Stimulated activated CD4-positive, alpha-beta T cell treated with anti-CD3 and anti-CD28 coated beads, TNF-alpha, amount 100 ng/mL, for 24 hours (primary cell): ENCODE measurements around the gene NACC2.

Source experiments
- DNase-seq, 3 experiments: peaks; one replicate each; pipeline ENCODE4 v3.0.0-alpha.2; 2020; ENCODE audit warnings: low read depth in 3 of 3

Gene NACC2

DNA sequence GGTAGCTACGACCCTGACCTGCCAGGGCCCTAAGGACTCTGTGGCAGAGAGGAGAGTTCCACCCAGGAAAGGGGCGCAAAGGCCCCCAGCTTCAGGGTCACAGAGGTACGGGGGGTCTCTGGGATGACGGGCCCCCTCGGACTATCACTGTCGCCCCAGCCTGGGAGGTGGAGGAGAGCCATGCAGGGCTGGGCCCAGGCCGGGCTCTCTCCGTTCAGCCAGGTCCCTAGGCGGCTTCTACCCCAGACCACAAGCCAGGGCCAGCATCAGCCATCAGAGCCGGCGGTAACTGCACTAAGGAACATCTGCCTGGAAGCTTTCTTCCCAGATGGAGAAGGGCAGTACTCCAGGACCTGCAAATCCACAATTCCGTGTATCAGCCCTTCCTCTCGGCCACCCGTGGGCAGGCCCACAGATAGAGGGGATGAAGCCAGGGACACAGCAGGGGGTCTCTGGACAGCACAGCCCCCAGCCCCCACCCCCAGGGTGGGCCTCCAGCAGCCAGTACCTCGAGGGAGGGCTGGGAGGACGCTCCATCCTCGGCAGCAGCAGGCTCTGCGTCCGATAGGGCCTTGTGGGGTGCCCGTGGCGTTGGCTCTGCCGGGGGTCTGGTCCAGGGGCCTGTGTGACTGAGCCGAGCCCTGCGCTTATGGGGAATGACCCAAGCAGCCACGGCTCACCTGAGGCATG, 38.4 kb downstream of the NACC2 start:
- DNase-seq = no peak

DNA sequence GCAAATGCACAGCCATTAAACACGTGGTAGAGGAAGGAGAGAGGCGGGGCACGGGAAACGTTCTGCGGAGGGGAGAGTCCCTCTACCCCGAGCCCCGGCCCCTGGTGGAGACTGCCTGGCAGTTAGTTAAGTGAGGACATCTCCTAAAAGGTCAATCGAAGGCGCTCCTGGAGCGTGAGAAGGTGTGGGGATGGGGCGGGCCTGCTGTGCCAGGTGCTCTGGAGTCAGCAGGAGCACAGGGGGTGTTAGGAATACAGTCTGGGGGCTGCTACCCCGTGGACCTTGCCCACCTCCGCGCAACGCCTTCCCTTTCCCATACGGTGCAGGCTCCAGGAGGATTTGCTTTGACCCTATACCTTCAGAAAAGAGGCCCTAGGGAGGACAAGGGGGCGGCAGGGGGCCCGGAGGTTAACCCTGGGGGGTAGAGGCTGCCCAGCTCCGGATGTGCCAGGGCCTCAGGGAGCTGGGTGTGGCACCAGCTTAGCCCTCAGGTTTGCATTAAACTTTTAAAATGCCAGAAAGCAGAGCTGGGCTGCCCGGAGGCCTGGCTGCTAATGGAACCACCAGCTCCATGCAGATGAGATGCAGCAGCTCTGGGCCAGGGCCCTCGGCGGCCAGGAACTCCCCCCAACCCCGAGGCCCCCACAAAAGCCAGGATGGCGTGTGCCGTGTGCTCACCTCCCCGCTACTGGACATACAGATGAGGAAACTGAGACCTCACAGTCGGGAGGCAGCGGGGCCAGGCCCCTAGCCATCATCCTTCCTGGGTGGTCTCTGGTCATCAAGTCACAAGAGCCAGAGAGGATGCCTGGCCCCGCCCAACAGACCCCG, 39.2 kb downstream of the NACC2 start:
- DNase-seq = no peak

DNA sequence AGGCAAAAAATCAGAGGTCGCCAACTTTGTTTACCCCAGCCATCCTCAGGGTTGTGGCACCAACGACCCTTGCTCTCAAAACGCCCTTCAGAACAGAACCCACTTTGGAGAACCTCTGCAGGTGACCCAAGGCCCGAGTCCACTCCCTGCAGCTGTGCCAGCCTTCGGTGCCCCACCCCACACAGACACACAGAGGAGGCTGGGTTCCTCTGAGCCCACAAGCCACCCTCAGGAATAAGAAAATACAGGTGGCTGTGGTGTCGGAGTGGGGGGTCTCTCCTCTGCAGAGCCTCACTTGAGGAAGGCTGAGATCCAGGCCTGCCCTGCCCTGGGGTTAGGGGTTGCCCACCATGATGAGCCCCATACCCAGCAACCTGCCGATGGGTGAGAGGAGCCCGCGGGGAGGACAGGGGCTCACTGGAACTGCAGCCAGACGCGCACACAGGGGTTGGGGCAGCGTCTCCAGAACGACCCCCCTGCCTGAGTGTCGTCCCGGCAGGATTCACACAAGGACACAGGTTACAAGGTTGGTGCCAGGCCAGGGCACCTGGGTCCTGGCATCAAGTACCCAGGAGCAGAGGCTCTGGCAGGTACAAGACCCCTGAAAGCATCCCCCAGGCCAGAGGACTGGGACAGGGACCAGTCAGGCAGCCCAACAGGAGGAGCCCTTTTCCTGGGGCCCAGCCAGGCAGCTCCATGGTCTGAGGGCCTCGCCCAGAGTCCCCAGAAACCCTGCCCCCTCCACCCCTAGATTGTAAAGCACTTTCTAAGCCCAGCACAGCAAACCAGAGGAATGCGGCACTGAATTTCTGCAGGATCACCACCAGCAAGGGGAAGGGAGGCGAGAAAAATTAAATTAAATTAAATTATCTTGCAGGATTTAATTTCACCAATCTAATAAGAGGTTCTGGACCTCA, 40.0 kb downstream of the NACC2 start:
- DNase-seq = no peak

DNA sequence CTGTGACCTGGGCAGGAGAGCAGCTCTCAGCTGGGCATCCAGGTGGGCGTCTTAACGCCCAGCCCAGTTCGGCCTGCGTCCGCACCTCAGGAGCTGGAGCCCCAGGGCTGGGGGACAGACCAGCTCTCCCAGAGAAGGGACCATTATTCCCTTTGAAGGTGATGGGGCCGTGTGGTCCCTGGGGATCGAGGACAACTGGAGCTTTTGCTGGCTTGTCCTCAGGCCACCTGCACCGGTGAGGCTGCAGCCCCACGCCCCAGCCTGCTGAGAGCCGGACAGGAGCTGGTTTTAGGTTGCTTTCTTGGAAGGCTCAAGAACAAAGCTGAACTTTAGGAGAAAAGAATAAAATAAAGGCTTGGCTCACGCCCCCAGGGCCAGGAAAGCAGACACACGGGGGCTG, 40.9 kb downstream of the NACC2 start:
- no peak for DNase-seq

DNA sequence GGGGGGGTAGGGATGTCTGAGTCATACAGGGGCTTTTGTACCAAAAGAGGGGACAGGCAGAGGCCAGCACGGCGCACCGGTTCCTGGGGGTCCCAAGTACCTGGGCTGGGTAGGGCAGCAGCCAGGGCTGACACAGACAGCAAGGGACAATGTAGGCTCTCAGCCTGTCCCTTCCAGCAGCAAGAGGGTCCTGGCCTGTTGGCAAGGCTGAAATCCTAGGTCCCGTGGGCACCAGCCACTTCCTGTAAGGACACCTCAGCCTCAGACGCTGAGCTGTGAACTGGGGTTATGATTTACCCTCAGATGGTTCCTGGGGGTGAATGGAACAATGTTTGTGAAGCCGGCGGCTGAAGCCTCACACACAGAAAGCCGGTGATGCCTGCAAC, 41.3 kb downstream of the NACC2 start:
- no peak for DNase-seq

DNA sequence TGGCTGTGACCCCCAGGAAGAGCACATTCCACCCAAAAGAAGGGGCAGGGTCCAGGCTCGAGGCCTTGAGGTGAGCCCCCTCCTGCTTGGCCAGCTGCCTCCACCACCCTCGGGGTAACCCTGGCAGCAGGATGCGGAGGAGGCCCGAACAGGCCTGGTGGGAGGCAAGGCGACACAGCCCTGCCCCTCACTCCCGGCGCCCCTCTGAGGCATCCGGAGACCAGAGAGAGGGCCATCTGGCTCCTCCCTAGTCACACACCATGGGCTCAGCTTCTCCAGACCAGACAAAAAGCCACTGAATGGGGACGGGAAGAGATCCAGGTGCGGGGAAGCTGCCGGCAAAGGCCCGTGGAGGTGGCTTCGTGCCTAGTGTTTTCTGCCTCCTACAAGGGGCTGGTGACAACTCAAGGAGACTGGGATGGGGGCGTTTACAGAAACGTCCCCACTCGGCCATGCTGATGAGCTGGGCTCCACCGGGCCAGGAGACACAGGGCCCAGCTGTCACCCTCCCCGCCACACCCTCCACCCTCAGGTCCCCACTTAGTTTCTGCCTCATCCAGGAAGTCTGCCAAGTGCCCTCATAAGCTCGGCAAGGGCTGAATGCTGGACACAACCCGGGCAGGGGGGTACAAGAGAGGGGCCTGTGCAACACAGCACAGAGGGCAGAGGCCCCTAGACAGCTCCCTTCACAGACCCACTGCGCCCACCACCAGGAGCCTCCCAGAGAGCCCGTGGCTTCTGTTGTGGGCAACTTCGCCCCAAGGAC, 41.9 kb downstream of the NACC2 start:
- no peak for DNase-seq

DNA sequence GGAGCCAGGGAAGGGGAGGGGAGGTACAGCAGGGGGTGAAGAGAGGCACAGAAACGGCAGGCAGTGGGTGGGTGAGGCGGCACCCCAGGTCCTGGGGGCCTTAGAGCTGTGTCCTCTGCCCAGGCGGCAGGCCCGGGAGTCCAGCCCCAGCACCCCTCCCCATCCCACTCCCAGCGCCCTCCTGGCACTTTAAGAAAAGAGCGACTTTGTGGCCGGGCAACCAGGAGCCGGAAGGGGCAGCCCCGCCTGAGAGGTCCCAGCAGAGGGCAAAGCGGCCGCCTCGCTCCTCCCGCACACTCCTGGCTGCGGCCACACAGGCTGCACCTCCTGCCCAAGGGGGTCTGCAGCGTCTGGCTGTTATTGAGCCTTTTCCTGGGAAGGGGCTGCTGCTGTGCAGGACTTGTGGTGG, 42.6 kb downstream of the NACC2 start:
- no peak for DNase-seq

DNA sequence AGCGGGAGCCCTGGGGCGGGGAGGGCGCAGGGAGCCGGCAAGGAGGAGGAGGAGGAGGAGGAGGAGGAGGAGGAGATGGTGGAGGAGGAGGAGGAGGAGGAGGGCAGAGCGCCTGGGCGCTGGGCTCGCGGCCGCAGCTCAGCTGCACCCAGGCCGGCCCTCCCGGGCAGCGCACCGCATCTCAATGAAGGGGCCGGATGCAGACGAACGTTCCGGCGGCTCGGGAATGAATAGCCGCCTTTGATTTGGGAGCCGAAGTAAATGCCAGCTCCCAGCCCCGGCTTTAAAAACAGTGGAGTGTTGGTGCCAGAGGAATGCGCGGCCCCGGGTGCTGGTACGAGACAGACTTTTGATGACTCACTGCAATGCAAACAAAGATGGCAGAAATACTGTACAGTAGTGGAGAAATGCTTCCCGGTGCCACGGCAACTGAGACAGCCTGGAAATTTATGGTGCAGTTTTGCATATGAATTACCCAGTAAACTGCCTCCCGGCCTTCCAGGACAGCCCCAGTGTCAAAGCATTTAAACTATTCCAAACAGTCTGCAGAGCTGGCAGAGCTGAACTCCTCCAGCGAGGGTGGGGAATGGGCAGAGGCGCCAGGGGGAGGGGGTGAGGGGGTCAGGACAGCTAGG, 43.1 kb downstream of the NACC2 start:
- peak in 1 of 3 experiments; percentile 31 for DNase-seq

DNA sequence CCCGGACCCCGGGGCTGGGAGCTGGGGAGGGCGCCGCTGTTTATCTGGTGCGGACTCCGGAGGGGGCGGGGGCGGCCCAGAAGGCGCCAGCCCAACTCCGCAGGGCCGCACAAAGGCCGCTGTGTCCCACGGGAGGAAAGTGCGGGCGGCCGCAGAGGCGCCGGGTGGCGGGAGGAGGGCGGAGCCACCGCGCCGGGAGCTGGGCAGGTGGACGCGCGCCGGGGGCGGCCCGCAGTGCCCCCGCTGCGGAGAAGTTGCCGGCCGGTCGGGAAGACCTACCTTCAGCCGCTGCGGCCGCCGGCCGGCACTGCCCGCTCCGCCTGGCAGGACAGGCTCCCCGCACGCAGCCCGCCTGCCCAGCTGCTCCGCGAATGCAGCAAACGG, 43.6 kb downstream of the NACC2 start:
- no peak for DNase-seq

DNA sequence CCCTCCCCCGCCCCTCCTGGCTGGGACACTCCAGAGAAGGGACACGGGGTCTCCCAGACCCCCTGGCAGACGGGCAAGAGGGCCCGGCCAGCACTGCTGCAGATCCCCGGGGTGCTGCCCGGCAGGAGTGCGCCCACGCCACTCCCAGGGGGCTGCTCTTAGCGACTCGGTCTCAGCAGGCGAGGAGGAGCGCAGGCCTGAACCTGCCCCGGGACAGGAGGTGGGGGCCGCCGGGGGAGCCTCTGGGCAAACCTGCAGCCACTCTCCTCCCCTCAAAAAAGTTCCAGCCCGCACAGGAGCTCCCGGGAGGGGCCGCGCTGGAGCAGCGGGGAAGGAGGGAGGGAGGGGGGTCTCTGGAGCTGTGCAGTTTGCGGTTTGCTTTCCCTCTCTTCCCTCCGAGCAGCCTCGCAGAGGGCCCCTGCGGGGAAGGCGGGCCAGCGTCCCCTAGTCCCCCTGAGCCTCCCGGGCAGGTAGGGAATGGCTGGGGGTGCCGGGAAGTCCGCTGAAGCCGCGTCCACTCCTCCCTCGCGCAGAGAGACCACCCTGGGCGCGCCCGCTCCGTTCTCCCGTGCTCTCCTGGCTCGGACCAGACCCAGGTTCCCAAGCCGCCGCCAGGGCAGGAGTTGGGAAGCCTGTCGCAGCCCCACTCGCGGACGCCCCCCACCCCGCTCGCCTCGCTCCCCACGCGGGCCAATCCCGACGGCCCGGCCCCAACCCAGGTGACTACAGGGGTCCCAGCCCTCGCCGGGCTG, 44.2 kb downstream of the NACC2 start:
- no peak for DNase-seq

DNA sequence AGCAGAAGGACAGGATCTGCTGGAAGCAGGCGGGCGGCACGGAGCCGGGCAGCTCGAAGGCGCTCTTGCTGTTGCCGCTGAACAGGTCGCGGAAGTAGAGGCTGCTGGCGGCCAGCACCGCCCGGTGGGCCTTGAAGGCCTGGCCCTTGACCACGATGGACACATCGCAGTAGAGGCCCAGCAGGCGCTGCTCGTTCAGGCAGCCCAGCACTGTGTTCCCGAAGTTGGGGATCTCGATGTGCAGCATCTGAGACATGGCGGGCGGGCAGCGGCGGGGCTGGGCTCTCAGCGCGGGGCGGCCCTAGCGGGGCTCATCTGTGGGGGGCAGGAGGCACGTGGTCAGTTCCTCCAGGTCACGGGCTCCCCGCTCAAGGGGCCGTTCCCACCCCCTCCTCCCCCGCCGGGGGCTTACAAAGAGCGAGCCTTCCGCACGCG, 44.8 kb downstream of the NACC2 start:
- DNase-seq = no peak

DNA sequence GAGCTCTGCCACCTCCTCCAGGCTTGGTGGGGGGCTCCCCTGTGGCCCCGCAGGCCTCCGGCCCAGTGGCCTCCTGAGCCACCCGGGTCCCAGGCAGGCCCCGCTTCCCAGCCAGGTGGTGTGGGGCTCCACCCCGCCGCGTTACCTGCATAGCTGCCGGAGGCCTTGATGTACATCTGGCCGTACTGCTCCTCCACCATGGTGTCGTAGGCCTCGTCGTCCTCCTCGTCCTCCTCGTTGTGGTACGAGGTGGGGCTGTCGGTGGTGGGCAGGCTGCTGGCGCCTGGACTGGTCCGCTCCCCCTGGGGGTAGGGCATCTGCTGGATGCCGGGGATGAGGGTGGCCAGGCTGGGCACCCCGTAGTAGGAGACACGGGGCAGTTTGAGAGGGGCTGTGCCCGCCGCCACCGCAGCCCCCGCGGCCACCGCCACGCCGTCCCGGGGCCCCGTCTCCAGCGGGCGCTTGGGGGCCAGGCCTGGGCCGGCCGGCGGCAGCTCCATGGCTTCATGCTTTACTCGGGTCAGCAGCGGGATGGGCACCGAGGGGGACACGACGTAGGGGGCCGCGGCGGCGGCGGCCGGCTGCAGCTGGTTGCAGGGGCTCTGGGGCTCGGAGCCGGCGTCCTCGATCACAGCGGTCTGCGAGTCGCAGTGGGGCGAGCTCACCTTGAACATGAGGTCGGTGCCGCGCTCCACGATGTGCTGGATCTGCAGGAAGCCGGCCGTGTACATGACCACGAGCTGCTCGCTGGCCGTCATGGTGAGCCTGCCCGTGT, 45.4 kb downstream of the NACC2 start:
- DNase-seq = no peak

DNA sequence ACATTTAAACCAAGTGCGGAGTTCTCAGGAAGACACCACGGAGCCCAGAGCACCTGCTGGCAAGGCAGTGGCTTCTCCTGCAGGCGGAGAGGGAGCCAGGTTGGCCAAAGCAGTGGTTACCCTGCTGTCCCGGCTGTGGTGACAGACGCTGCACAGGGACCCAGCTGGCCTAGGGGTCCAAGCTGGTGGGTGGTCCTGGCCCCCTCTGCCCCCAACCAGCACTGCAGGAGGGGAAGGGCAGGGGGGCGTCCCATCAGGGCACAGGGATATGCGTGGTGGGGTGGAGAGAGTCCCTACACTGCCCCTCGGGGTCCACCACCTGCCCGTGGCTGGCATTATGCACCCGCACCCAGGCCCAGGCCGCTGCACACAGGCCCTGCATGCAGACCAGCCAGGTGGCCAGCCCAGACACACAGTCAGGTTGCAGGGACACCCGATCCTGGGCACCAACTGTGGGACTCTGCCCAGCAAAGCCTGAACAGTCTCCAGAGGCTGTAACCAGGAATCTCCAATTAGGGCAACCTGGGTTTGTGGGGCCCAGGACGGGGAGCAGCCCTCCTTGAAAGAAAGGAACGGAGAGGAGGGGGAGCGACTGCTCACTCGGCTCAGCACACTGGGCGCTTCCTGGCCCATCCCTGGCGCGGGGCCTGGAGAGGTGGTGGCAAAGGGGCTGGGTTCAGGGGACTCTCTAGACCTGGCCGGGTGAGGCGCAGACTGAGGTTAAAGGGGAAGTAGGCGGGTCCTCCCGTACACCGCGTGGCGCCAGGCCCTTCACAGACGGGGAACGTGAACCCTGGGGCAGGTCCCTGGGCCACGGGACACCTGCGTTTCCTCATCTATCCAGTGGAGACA, 46.3 kb downstream of the NACC2 start:
- DNase-seq = no peak

DNA sequence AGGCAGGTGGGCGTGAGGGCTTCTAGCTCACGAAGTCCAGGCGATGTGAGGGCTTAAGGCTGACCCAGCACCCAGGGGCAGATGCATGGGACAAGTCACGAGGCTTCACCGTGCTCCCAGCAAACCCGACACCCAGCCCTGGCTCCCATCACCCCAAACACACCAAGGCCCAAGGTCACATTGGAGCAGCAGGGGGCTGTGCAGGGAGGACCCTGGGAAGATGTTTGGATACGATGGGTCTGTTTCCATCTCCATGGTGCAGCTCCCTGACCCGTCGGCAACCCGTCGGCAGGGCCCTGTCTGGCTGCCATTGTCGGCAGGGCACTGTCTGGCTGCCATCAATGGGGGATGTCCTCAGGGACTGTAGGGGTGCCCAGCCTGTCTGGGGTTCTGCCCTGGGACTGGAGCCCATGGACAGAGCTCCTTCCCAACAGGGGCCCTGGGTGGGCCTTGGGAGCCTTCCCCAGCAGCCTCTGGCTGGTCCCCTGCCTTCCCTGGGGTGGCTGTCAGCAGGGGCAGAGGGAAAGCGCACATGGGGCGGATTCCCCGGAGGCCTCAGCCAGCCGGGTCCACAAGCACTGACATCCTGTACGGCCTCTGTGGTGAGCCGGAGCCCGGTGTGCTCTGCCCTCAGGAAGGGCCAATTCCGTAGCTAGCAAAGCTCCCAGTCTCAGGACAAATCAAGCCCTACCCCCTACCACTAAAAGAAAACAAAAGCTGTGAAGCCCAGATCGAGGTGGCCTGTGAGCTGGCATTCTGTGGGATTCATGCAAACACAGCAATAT, 47.1 kb downstream of the NACC2 start:
- DNase-seq = no peak

DNA sequence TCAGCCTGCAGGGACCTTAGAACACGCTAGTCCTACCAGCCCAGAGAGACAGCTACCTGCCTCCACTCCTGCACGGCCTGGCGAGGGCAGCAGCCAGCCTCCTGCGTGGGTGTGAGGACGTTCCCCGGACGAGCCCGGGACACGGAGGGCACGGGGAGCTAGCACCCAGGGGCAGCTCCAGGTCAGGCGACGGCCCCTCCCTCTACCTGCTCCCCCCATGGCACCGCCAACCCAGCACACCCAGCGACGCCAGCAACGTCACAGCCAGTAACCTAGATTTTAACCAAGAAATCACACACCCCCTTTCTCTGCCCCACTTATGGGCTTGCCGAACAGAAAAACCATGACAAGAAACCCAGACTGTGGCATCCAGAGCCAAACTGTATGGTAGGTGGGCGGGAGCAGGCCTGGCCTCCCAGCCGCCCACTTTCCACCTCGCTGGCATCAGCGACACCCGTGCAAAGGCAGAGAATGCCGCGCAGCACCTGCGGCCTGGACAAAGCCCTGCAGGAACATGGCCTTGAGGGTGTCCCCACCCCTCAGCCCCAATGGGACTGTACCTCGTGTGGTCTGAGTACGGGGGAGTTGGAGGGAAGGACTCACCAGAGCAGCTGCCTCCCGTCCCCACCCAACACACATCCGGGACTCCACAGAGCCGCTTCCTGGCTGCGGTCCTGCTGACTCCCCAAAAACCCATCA, 47.9 kb downstream of the NACC2 start:
- DNase-seq = no peak

DNA sequence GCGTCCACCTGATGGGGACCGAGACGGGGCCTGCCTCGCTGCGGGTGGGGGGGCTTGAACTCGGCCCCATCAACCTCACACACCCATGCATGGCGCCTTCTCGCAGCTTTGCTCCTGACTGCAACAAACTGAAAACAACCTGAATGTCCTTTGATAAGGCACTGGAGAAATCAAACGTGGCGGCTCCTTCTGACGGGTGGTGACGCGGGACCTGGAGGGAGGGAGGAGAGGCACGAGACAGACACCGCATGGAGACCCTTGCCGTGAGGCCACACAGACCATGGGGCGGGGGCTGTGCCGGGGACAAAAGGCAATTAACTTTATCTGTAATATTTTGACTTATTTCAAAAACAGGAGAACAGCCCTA, 48.6 kb downstream of the NACC2 start:
- no peak for DNase-seq
